Activated CD4-positive, alpha-beta T cell treated with anti-CD3 and anti-CD28 coated beads, Interleukin-2, amount 50 U/mL, for 4 hours (primary cell): ENCODE measurements around the gene PDE11A.

ENCODE experiments used
- DNase-seq, 2 experiments: peaks; one replicate each; pipeline ENCODE4 v3.0.0-alpha.2; 2020

The PDE11A gene

GRCh38 chr2:177921726-177922125 lies 150.9 kb downstream of the PDE11A start:
- no peak for DNase-seq

DNA sequence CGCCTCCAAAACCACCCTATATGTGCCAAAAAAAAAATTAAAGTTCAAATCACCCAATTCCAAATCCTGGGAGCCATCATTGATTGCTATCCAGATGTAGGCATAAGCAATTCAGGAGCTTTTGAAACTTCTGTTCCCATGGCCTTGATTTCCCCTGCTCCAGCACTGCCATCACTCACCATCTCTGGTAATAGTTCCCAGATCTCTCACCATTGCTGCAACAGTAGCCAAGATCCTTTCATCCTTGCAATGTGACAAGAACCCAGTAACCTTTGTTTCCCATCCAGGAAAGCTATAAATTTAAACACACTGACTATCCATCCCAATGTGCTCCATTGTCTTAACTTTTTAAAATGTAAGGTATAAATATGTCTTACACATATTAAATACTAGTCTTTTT lies 155.4 kb downstream of the PDE11A start:
- DNase-seq = no peak

GRCh38 chr2:177916342-177916741 lies 156.2 kb downstream of the PDE11A start:
- DNase-seq = no peak

DNA sequence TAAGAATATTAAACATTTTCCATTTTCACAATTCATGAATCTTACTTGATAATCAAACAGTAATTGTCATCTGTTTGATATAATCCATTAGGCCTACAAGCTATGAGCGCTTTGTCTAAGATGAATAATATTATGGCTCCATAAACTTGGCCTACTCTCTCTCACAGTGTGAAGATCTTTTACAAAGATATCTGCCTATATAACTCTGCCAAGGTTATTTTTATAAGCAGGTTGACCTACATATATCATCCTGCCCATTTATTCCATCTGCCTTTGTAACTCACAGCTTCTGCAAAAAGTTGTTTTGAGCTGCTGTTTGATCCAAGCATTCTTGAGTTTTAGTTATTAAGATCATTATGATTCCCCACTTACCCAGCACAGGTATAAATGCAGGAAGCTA lies 158.3 kb downstream of the PDE11A start:
- DNase-seq = no peak

DNA sequence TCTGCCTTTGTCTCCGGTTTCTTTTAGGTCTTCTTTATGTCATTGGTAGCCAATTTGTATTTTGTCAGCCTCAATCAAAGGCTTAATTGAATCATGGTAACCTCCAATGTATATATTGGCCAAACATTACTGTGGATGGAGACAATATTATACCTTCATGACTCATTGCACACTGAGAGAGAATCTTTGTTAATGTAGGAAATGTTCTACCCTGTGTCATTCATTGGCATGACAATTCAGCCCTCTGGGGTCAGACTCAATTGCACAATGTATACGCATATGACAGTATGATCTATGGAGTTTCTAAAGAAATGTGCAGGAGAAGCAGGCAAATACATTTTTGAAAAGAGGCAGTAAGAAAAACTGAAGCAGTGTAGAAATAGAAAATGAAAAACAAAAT lies 162.6 kb downstream of the PDE11A start:
- DNase-seq = no peak

- no peak for DNase-seq
Observed at GRCh38 chr2:177908824-177909223, 163.8 kb downstream of the PDE11A start.

GRCh38 chr2:177908182-177908581 lies 164.4 kb downstream of the PDE11A start:
- DNase-seq = no peak

GRCh38 chr2:177906041-177906718 lies 166.4 kb downstream of the PDE11A start:
- DNase-seq = peak; percentile 25 to 31

DNA sequence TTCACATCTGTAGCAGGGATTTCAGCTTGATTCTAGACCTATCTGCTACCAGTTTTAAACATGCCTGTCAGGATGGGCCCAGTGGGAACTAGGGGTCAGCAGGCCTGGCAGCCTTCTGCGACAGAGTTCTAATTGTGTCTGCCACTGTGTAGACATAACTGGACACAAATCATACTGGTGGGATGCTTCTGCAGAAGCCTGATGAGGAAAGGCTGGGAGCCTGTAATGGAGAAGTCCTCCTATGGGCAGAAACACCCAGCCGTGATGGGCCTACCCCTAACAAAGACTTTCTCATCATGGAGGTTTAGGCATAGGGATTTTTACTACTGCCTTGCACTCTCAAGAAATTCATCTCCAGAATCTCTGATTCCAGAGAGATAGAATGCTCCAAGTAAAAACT lies 166.9 kb downstream of the PDE11A start:
- no peak for DNase-seq

DNA sequence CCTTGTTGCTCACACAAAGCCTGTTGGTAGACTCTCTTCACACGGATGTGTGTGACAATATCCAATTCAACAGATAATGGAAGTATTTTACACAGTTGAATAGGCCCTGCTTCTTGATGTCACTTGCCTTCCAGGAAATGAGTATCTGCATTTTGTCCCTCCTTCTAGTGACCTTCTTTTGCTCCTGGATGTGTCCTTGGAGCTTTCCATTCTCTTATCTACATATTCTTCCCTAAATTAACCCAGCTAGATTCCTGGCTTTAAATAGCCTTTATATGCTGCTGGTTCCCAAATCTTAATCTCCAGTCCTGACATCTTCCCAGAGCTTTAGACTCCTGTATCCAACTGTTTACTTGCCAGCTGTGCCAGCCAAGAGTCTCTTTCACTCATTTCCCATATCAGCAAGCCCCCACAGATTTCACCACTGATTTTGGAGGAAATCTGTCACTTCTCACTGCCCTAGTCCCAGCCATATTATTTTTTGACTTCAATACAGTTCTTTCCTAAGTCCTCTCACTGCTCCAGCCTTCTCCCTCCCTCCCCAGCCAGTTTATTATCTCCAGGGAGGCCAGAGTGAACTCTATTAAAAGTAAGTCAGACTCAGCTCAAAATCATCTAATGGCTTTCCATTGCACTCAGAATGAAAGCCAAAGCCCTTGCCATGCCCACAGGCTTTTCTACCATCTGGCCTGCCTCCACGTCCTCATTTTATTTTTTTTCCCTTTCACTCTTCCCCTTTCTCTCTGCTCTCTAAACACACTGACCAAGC lies 170.0 kb downstream of the PDE11A start:
- no peak for DNase-seq

DNA sequence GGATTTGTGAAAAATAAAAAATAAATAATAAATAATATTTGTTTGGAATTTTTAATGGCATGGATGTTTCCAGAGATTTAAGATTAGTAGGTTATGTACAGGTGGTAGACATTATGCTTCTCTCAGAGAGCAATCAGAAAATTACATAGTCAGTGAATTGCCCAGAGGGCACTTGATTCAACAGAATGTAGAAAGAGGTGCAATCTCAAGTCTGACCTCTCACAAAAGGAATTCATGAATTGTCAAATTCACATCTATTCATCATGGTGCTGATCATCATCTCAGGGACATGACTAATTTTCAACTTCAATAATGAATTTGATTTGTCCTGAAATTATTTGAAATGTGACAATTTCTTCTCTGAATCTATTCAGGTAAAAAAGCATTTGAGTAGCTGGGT lies 172.5 kb downstream of the PDE11A start:
- DNase-seq = no peak

- DNase-seq = no peak
Observed at GRCh38 chr2:177897278-177897677, 175.3 kb downstream of the PDE11A start.

GRCh38 chr2:177896587-177896986 lies 176.0 kb downstream of the PDE11A start:
- no peak for DNase-seq

DNA sequence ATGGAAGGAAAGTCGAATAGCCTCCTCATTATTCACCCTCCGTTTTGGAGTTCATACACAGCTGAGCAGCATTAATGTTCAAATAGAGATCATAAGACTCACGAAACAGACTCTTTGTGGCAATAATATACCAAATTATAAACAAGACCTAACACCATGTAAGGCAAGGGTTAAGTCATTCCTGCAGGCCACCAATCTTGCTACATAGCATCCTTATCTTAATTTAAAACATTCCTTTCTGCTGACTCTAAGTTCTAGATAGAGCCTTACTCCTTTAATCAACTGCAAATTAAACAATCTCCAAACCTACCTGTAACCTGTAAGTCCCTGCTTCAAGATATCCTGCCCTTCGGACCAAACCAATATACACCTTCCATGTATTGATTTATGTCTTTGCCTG lies 178.0 kb downstream of the PDE11A start:
- DNase-seq = no peak

GRCh38 chr2:177893880-177894279 lies 178.7 kb downstream of the PDE11A start:
- no peak for DNase-seq

DNA sequence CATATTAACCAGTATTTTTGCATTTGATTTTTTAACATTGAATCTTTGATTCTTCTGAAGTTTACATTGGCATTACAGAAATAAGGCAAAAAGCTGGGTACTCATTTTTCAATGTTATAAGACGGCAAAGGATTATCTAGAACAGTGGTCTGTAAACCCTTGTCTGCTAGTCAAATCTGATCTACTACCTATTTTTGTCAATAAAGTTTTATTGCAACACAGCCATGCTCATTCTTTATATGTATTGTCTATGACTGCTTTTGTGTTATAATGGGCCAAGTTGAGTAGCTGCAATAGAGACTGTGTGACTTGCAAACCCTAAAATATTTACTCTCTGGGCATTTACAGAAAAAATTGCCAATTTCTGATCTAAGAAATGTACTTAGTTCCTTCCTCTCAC lies 181.0 kb downstream of the PDE11A start:
- no peak for DNase-seq

DNA sequence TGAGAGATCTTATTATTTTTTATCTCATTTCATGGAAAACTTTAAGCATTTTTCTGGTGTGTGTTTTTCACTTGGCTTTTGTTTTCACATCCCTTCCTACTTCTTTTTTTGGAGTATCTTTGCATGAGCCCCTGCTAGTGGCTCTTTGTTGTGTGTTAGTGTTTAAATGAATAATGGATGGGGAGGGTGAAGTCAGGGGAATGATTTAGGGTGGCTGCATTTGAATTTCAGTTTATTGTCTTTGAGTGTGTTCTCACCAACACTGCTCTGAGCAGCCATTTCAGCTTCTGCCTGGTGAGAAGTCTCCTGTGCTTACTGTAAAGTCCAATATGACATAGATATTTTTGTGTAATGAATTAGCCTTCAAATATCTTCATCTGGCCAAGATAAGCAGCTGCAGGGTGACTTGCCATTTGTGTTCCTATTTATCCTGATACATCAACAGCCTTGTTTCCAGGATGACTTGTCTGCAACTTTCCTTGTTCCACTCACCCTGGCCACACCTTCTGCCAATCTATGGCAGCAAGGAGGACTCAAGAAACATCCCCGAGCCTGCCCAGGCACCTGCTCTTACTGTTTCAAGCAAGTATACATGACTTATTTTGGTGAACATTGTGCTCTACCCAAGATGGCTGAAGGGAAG lies 182.6 kb downstream of the PDE11A start:
- no peak for DNase-seq

GRCh38 chr2:177888581-177888980 lies 184.0 kb downstream of the PDE11A start:
- DNase-seq = no peak

GRCh38 chr2:177887722-177888121 lies 184.9 kb downstream of the PDE11A start:
- no peak for DNase-seq

- DNase-seq = no peak
Observed at GRCh38 chr2:177886824-177887223, 185.8 kb downstream of the PDE11A start.

- DNase-seq = no peak
Observed at GRCh38 chr2:177885828-177886466, 186.6 kb downstream of the PDE11A start.

GRCh38 chr2:177883177-177883576 lies 189.4 kb downstream of the PDE11A start:
- DNase-seq = no peak

GRCh38 chr2:177882501-177882900 lies 190.1 kb downstream of the PDE11A start:
- no peak for DNase-seq

- DNase-seq = no peak
Observed at GRCh38 chr2:177881921-177882320, 190.7 kb downstream of the PDE11A start.
